ENCODE measurements around the gene PDE6D. TPM values are rescaled to one million over a fixed set of nuclear protein-coding genes. Genes with fewer than 3 reads are reported as not detected.
A peak's percentile ranks its signal among the peaks of the same experiment; 100 is the strongest.

PDE6D gene
- total and polyA plus RNA-seq, 2 of the 13 experiments (the other 11 are each of a cell fraction or from before 2014, with no cell fraction given), result 14.1 to 23.2 TPM

GRCh38 chr2:231781798-231782726 is 980 bp upstream of the PDE6D start (continued):
- TF ChIP-seq, protein P1, sequence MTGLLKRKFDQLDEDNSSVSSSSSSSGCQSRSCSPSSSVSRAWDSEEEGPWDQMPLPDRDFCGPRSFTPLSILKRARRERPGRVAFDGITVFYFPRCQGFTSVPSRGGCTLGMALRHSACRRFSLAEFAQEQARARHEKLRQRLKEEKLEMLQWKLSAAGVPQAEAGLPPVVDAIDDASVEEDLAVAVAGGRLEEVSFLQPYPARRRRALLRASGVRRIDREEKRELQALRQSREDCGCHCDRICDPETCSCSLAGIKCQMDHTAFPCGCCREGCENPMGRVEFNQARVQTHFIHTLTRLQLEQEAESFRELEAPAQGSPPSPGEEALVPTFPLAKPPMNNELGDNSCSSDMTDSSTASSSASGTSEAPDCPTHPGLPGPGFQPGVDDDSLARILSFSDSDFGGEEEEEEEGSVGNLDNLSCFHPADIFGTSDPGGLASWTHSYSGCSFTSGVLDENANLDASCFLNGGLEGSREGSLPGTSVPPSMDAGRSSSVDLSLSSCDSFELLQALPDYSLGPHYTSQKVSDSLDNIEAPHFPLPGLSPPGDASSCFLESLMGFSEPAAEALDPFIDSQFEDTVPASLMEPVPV (CRISPR knock-in tag; IDR thresholded peaks at IDR 0.05), result no peak
- TF ChIP-seq ZNF143 (CRISPR knock-in tag; IDR thresholded peaks at IDR 0.05), result no peak
- no peak for TF ChIP-seq HNRNPH1 (optimal IDR thresholded peaks at IDR 0.05; ENCODE audit: low read depth, low read length)
- no peak for TF ChIP-seq ZNF879 (CRISPR knock-in tag; IDR thresholded peaks at IDR 0.05)
- TF ChIP-seq CHD4 (IDR thresholded peaks at IDR 0.05; ENCODE audit: borderline replicate concordance, low read length), result peak; percentile 81
- TF ChIP-seq MED1 (CRISPR knock-in tag; IDR thresholded peaks at IDR 0.05), result peak; percentile 11; the same call in 1 of the 2 replicates
- 0 out of 2 replicates have a peak, but pooled peaks have one; percentile 12 for TF ChIP-seq NKX3-1 (CRISPR knock-in tag; IDR thresholded peaks at IDR 0.05)
- TF ChIP-seq HDAC2 (CRISPR knock-in tag; IDR thresholded peaks at IDR 0.05), result no peak
- TF ChIP-seq PCBP1 (IDR thresholded peaks at IDR 0.05; ENCODE audit: borderline replicate concordance, low read depth, low read length), result no peak
- TF ChIP-seq ZNF33B (CRISPR knock-in tag; IDR thresholded peaks at IDR 0.05), result no peak
- TF ChIP-seq PPARG (CRISPR knock-in tag; conservative IDR thresholded peaks at IDR 0.05), result peak; percentile 59
- TF ChIP-seq ZBTB2 (CRISPR knock-in tag; IDR thresholded peaks at IDR 0.05; ENCODE audit: low read depth), result no peak
- no peak for TF ChIP-seq ELF1 (CRISPR knock-in tag; IDR thresholded peaks at IDR 0.05)
- TF ChIP-seq ZFP91 (CRISPR knock-in tag; IDR thresholded peaks at IDR 0.05; ENCODE audit: borderline replicate concordance), result no peak
- no peak for TF ChIP-seq ZNF557 (CRISPR knock-in tag; IDR thresholded peaks at IDR 0.05)
- no peak for TF ChIP-seq MXI1 (IDR thresholded peaks at IDR 0.05; ENCODE audit: borderline replicate concordance, low read depth, low read length)
- TF ChIP-seq HOXA7 (CRISPR knock-in tag; IDR thresholded peaks at IDR 0.05), result no peak
- TF ChIP-seq, protein P2, sequence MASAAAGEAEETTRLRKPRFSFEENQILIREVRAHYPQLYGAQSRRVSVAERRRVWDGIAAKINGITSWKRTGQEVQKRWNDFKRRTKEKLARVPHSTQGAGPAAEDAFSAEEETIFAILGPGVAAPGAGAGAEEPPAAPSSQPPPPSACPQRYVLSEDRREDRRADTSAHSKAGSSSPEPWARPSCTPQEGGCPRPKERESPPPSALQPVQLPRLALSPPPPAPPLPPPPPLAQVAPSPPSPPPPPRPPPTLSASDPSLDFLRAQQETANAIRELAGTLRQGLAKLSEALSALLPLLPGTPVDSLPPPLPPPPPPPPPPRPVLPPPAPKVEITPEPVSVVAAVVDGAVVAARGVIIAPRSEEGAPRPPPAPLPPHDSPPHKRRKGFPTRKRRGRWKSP (CRISPR knock-in tag; IDR thresholded peaks at IDR 0.05), result 0 out of 2 replicates have a peak, but pooled peaks have one; percentile 3
- no peak for TF ChIP-seq ZNF761 (CRISPR knock-in tag; conservative IDR thresholded peaks at IDR 0.05)
- TF ChIP-seq SATB2 (CRISPR knock-in tag; IDR thresholded peaks at IDR 0.05), result no peak
- no peak for TF ChIP-seq ZNF34 (CRISPR knock-in tag; IDR thresholded peaks at IDR 0.05; ENCODE audit: borderline replicate concordance)
- TF ChIP-seq ZNF337 (CRISPR knock-in tag; IDR thresholded peaks at IDR 0.05; ENCODE audit: borderline replicate concordance, low read depth), result no peak
- 0 out of 2 replicates have a peak, but pooled peaks have one; percentile 9 for TF ChIP-seq REPIN1 (CRISPR knock-in tag; IDR thresholded peaks at IDR 0.05; ENCODE audit: borderline replicate concordance, low read depth)
- TF ChIP-seq GLI4 (CRISPR knock-in tag; IDR thresholded peaks at IDR 0.05; ENCODE audit: borderline replicate concordance), result no peak
